Measurements from ENCODE around the gene NUMA1.
A peak's percentile ranks its signal among the peaks of the same experiment; 100 is the strongest.

The NUMA1 gene

GRCh38 chr11:72080326-72081183 lies at the start of gene NUMA1, which contains the start of gene LRRC51:
TSS of gene NUMA1 (minus strand) at chr11:72080542. CDS start at chr11:72035943, 44,599 bp downstream.
TSS of gene LRRC51 (plus strand) at chr11:72080850. CDS start at chr11:72089084, 8,234 bp downstream.
- DNase-seq (ENCODE audit: low read depth in 3 of 3) = peak; percentile 97 to 99 (median 99)

GRCh38 chr11:72129381-72129780 lies 49.0 kb upstream of the NUMA1 start:
- no peak for DNase-seq (ENCODE audit: low read depth in 3 of 3)

- DNase-seq (ENCODE audit: low read depth in 3 of 3) = no peak
Measured at GRCh38 chr11:72127923-72128322, 47.6 kb upstream of the NUMA1 start.

- no peak for DNase-seq (ENCODE audit: low read depth in 3 of 3)
Measured at GRCh38 chr11:72125956-72126355, 45.6 kb upstream of the NUMA1 start.

GRCh38 chr11:72124046-72124445 lies 43.7 kb upstream of the NUMA1 start:
- DNase-seq (ENCODE audit: low read depth in 3 of 3) = no peak

- DNase-seq (ENCODE audit: low read depth in 3 of 3) = no peak
Measured at GRCh38 chr11:72123117-72123653, 42.8 kb upstream of the NUMA1 start.

GRCh38 chr11:72122607-72123006 lies 42.3 kb upstream of the NUMA1 start:
- no peak for DNase-seq (ENCODE audit: low read depth in 3 of 3)

- DNase-seq (ENCODE audit: low read depth in 3 of 3) = no peak
Measured at GRCh38 chr11:72120930-72121329, 40.6 kb upstream of the NUMA1 start.

GRCh38 chr11:72119198-72119597 lies 38.9 kb upstream of the NUMA1 start:
- DNase-seq (ENCODE audit: low read depth in 3 of 3) = no peak

- DNase-seq (ENCODE audit: low read depth in 3 of 3) = no peak
Measured at GRCh38 chr11:72116019-72116755, 35.8 kb upstream of the NUMA1 start.

- DNase-seq (ENCODE audit: low read depth in 3 of 3) = no peak
Measured at GRCh38 chr11:72114570-72114969, 34.2 kb upstream of the NUMA1 start.

- DNase-seq (ENCODE audit: low read depth in 3 of 3) = no peak
Measured at GRCh38 chr11:72112978-72113808, 32.9 kb upstream of the NUMA1 start.

- peak; percentile 99 to 100 (median 99) for DNase-seq (ENCODE audit: low read depth in 3 of 3)
Measured at GRCh38 chr11:72112143-72112977, 32.0 kb upstream of the NUMA1 start, which contains the start of gene ANAPC15. TSS of gene ANAPC15 (minus strand) at chr11:72112695. CDS start at chr11:72111276, 1,419 bp downstream.

GRCh38 chr11:72111300-72112142 lies 31.2 kb upstream of the NUMA1 start:
- no peak for DNase-seq (ENCODE audit: low read depth in 3 of 3)

- DNase-seq (ENCODE audit: low read depth in 3 of 3) = no peak
Measured at GRCh38 chr11:72105888-72106287, 25.5 kb upstream of the NUMA1 start, which contains the start of gene TOMT. TSS of gene TOMT (plus strand) at chr11:72105924. CDS start at chr11:72105952, 28 bp downstream.

GRCh38 chr11:72103754-72104167 lies 23.4 kb upstream of the NUMA1 start:
- no peak for DNase-seq (ENCODE audit: low read depth in 3 of 3)

- DNase-seq (ENCODE audit: low read depth in 3 of 3) = peak; percentile 97 to 99 (median 98)
Measured at GRCh38 chr11:72102946-72103753, 22.8 kb upstream of the NUMA1 start, which contains the start of gene LAMTOR1. TSS of gene LAMTOR1 (minus strand) at chr11:72103297. CDS start at chr11:72103224, 73 bp downstream.

GRCh38 chr11:72102631-72102945 lies 22.2 kb upstream of the NUMA1 start:
- no peak for DNase-seq (ENCODE audit: low read depth in 3 of 3)

- no peak for DNase-seq (ENCODE audit: low read depth in 3 of 3)
Measured at GRCh38 chr11:72102162-72102561, 21.8 kb upstream of the NUMA1 start.

Measured in stimulated activated CD4-positive, alpha-beta T cell treated with anti-CD3 and anti-CD28 coated beads, TNF-alpha, amount 100 ng/mL, for 24 hours (primary cell).